GM23338 (cell line): ENCODE data around the gene TBC1D12. TPM values are rescaled to one million over a fixed set of nuclear protein-coding genes. Genes with fewer than 3 reads are reported as not detected.

Experiments
- ATAC-seq: fragments of 200-7000 bp; cut with Tn5 transposase; 3 replicates; pipeline ENCODE4 v1.9.1; 2020
- DNase-seq: peaks from one replicate; pipeline ENCODE4 v3.0.0-alpha.2; 2015; ENCODE audit warnings: low spot score
- H2AFZ ChIP-seq: fragments of 200-600 bp; sonication (generic); 2 replicates; pipeline ENCODE4 v1.8.0; 2016; ENCODE audit warnings: antibody characterized with exemption, mild to moderate bottlenecking, moderate library complexity
- H3F3A ChIP-seq: fragments of 200-600 bp; sonication (generic); replicated peaks from 2 replicates; pipeline ENCODE4 v1.8.0; 2017; ENCODE audit warnings: antibody characterized with exemption, mixed run types, low read depth
- H3K27ac ChIP-seq: fragments of 200-600 bp; sonication (generic); 2 replicates; pipeline ENCODE4 v1.6.1; 2016; ENCODE audit warnings: low read depth
- H3K27me3 ChIP-seq: fragments of 200-600 bp; sonication (generic); 2 replicates; pipeline ENCODE4 v1.8.0; 2016; ENCODE audit warnings: mild to moderate bottlenecking, mixed run types, moderate library complexity; ENCODE audit not compliant: insufficient read depth
- H3K36me3 ChIP-seq: fragments of 200-600 bp; sonication (generic); 2 replicates; pipeline ENCODE4 v1.8.0; 2016; ENCODE audit warnings: mild to moderate bottlenecking; ENCODE audit not compliant: insufficient read depth
- H3K4me1 ChIP-seq: fragments of 200-600 bp; sonication (generic); 2 replicates; pipeline ENCODE4 v1.8.0; 2016; ENCODE audit warnings: mild to moderate bottlenecking, moderate library complexity; ENCODE audit not compliant: insufficient read depth
- H3K4me2 ChIP-seq: fragments of 200-600 bp; sonication (generic); 2 replicates; pipeline ENCODE4 v1.7.1; 2017; ENCODE audit warnings: mixed run types
- H3K4me3 ChIP-seq: fragments of 200-600 bp; sonication (generic); 2 replicates; pipeline ENCODE4 v1.6.1; 2016; ENCODE audit warnings: mixed run types
- H3K79me2 ChIP-seq: fragments of 200-600 bp; sonication (generic); replicated peaks from 2 replicates; pipeline ENCODE4 v1.8.0; 2017; ENCODE audit warnings: mild to moderate bottlenecking; ENCODE audit not compliant: insufficient read depth
- H3K9me2 ChIP-seq: fragments of 200-600 bp; sonication (generic); 2 replicates; pipeline ENCODE4 v1.8.0; 2017; ENCODE audit not compliant: insufficient read depth
- H4K20me1 ChIP-seq: fragments of 200-600 bp; sonication (generic); replicated peaks from 2 replicates; pipeline ENCODE4 v1.8.0; 2017; ENCODE audit warnings: mild to moderate bottlenecking; ENCODE audit not compliant: insufficient read depth
- H3K27ac Mint-ChIP-seq: 2 replicates; pipeline ENCODE4 v1.8.0; 2020; ENCODE audit warnings: inconsistent platforms, mild to moderate bottlenecking, moderate library complexity, mixed read lengths
- H3K27me3 Mint-ChIP-seq: 3 replicates; pipeline ENCODE4 v1.8.0; 2022; ENCODE audit warnings: low read depth, mild to moderate bottlenecking, moderate library complexity, mixed read lengths, inconsistent platforms; ENCODE audit not compliant: insufficient read depth, poor library complexity
- H3K36me3 Mint-ChIP-seq: 3 replicates; pipeline ENCODE4 v1.8.0; 2021; ENCODE audit warnings: low read depth, mild to moderate bottlenecking, inconsistent platforms, moderate library complexity, mixed read lengths
- H3K4me1 Mint-ChIP-seq: 3 replicates; pipeline ENCODE4 v1.8.0; 2020; ENCODE audit warnings: mild to moderate bottlenecking, inconsistent platforms, mixed read lengths
- H3K4me3 Mint-ChIP-seq: 3 replicates; pipeline ENCODE4 v1.8.0; 2021; ENCODE audit warnings: moderate library complexity, mild to moderate bottlenecking, inconsistent platforms, mixed read lengths
- H3K9me3 Mint-ChIP-seq: 3 replicates; pipeline ENCODE4 v1.8.0; 2020; ENCODE audit warnings: moderate library complexity, mild to moderate bottlenecking, inconsistent platforms, mixed read lengths
- CREB1 ChIP-seq: fragments of 250-450 bp; sonication (Bioruptor Pico); IDR thresholded peaks from 2 replicates; pipeline ENCODE4 v1.5.0; 2020; ENCODE audit warnings: low read depth, mild to moderate bottlenecking, moderate library complexity
- CTCF ChIP-seq, 2 experiments: fragments of 200-600 bp in 1 of 2; sonication (generic) in 1 of 2; conservative IDR thresholded peaks; 2 replicates each; pipeline versions ENCODE4 v1.5.1 to v1.6.1; 2016 to 2017; ENCODE audit warnings: antibody characterized with exemption in 2 of 2, low read depth in 2 of 2, mild to moderate bottlenecking in 2 of 2, moderate library complexity in 1 of 2
- EZH2 ChIP-seq: fragments of 200-600 bp; sonication (generic); IDR thresholded peaks from one replicate; pipeline ENCODE4 v1.8.0; 2017; ENCODE audit warnings: antibody characterized with exemption, mild to moderate bottlenecking, low read depth; ENCODE audit not compliant: unreplicated experiment
- EZH2phosphoT487 ChIP-seq: fragments of 200-600 bp; sonication (generic); IDR thresholded peaks from one replicate; pipeline ENCODE4 v1.8.1; 2018; ENCODE audit warnings: antibody characterized with exemption; ENCODE audit not compliant: unreplicated experiment
- JUNB ChIP-seq: IDR thresholded peaks from one replicate; pipeline ENCODE4 v1.6.1; 2016; ENCODE audit warnings: antibody characterized with exemption; ENCODE audit not compliant: unreplicated experiment
- NANOG ChIP-seq: IDR thresholded peaks from 2 replicates; pipeline ENCODE4 v1.6.1; 2016; ENCODE audit warnings: antibody characterized with exemption, borderline replicate concordance
- POLR2AphosphoS5 ChIP-seq: IDR thresholded peaks from 2 replicates; pipeline ENCODE4 v1.6.1; 2016; ENCODE audit warnings: antibody characterized with exemption, low read depth
- STAT1 ChIP-seq: IDR thresholded peaks from one replicate; pipeline ENCODE4 v1.6.1; 2016; ENCODE audit warnings: antibody characterized with exemption; ENCODE audit not compliant: unreplicated experiment
- ZNF114 ChIP-seq: fragments of 250-450 bp; sonication (Bioruptor Pico); IDR thresholded peaks from 2 replicates; pipeline ENCODE4 v1.5.0; 2020; ENCODE audit warnings: mild to moderate bottlenecking, moderate library complexity
- ZNF331 ChIP-seq: fragments of 250-450 bp; sonication (Bioruptor Pico); IDR thresholded peaks from 2 replicates; pipeline ENCODE4 v1.5.0; 2020; ENCODE audit warnings: low read depth, mild to moderate bottlenecking, moderate library complexity
- polyA plus RNA-seq: library from polyadenylated mRNA; unstranded; fragments of >200 nt; fragmentation: Nextera tagmentation; extraction: Ambion mirVana; gene quantifications from 2 replicates; pipeline ENCODE4 v1.2.1, GENCODE V29; 2016
- total RNA-seq: library from RNA; depleted of rRNA; stranded (reverse); fragments of >200 nt; shearing (Covaris generic); gene quantifications from 2 replicates; pipeline ENCODE4 v1.2.3, GENCODE V29; 2014
- TF ChIP-seq, protein P1 (sequence below): fragments of 250-450 bp; sonication (Bioruptor Pico); IDR thresholded peaks from 2 replicates; pipeline ENCODE4 v1.5.0; 2020; ENCODE audit warnings: mild to moderate bottlenecking, moderate library complexity
- TF ChIP-seq, protein P2 (sequence below): IDR thresholded peaks from 2 replicates; pipeline ENCODE4 v1.6.1; 2016; ENCODE audit warnings: antibody characterized with exemption
- TF ChIP-seq, protein P3 (sequence below): IDR thresholded peaks from one replicate; pipeline ENCODE4 v1.6.1; 2018; ENCODE audit warnings: antibody characterized with exemption; ENCODE audit not compliant: unreplicated experiment

The TBC1D12 gene
- total and polyA plus RNA-seq, 2 experiments from 2014 or later: 2.3 to 3.6 TPM

GRCh38 chr10:94459385-94459784 lies 57.0 kb downstream of the TBC1D12 start:
- no peak overlapping the region for H2AFZ ChIP-seq
- H3K36me3 ChIP-seq: no peaks in the 10 kb centered on the region
- no peaks in the 10 kb centered on the region for H3K4me1 Mint-ChIP-seq
- DNase-seq: no peak
- no peak overlapping the region for H3K4me2 ChIP-seq
- H3K9me3 Mint-ChIP-seq: peaks cover 24% of the 10 kb centered on the region
- no peaks in the 10 kb centered on the region for H3K79me2 ChIP-seq
- H3F3A ChIP-seq: no peaks in the 10 kb centered on the region
- H3K27me3 Mint-ChIP-seq: peaks cover 1% of the 10 kb centered on the region
- no peaks in the 10 kb centered on the region for H3K27me3 ChIP-seq
- no peak overlapping the region for H3K4me3 ChIP-seq
- ATAC-seq: no peak
- no peak overlapping the region for H3K27ac ChIP-seq
- H3K4me3 Mint-ChIP-seq: no peak overlapping the region
- H3K36me3 Mint-ChIP-seq: peaks cover 16% of the 10 kb centered on the region; the same call in 2 of the 3 replicates
- no peaks in the 10 kb centered on the region for H4K20me1 ChIP-seq
- no peak for TF ChIP-seq ZNF331 (CRISPR knock-in tag)
- TF ChIP-seq, protein P1, sequence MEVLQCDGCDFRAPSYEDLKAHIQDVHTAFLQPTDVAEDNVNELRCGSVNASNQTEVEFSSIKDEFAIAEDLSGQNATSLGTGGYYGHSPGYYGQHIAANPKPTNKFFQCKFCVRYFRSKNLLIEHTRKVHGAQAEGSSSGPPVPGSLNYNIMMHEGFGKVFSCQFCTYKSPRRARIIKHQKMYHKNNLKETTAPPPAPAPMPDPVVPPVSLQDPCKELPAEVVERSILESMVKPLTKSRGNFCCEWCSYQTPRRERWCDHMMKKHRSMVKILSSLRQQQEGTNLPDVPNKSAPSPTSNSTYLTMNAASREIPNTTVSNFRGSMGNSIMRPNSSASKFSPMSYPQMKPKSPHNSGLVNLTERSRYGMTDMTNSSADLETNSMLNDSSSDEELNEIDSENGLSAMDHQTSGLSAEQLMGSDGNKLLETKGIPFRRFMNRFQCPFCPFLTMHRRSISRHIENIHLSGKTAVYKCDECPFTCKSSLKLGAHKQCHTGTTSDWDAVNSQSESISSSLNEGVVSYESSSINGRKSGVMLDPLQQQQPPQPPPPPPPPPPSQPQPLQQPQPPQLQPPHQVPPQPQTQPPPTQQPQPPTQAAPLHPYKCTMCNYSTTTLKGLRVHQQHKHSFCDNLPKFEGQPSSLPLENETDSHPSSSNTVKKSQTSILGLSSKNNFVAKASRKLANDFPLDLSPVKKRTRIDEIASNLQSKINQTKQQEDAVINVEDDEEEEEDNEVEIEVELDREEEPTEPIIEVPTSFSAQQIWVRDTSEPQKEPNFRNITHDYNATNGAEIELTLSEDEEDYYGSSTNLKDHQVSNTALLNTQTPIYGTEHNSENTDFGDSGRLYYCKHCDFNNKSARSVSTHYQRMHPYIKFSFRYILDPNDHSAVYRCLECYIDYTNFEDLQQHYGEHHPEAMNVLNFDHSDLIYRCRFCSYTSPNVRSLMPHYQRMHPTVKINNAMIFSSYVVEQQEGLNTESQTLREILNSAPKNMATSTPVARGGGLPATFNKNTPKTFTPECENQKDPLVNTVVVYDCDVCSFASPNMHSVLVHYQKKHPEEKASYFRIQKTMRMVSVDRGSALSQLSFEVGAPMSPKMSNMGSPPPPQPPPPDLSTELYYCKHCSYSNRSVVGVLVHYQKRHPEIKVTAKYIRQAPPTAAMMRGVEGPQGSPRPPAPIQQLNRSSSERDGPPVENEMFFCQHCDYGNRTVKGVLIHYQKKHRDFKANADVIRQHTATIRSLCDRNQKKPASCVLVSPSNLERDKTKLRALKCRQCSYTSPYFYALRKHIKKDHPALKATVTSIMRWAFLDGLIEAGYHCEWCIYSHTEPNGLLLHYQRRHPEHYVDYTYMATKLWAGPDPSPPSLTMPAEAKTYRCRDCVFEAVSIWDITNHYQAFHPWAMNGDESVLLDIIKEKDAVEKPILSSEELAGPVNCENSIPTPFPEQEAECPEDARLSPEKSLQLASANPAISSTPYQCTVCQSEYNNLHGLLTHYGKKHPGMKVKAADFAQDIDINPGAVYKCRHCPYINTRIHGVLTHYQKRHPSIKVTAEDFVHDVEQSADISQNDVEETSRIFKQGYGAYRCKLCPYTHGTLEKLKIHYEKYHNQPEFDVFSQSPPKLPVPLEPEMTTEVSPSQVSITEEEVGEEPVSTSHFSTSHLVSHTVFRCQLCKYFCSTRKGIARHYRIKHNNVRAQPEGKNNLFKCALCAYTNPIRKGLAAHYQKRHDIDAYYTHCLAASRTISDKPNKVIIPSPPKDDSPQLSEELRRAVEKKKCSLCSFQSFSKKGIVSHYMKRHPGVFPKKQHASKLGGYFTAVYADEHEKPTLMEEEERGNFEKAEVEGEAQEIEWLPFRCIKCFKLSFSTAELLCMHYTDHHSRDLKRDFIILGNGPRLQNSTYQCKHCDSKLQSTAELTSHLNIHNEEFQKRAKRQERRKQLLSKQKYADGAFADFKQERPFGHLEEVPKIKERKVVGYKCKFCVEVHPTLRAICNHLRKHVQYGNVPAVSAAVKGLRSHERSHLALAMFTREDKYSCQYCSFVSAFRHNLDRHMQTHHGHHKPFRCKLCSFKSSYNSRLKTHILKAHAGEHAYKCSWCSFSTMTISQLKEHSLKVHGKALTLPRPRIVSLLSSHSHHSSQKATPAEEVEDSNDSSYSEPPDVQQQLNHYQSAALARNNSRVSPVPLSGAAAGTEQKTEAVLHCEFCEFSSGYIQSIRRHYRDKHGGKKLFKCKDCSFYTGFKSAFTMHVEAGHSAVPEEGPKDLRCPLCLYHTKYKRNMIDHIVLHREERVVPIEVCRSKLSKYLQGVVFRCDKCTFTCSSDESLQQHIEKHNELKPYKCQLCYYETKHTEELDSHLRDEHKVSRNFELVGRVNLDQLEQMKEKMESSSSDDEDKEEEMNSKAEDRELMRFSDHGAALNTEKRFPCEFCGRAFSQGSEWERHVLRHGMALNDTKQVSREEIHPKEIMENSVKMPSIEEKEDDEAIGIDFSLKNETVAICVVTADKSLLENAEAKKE (CRISPR knock-in tag): no peak
- TF ChIP-seq CREB1 (CRISPR knock-in tag): no peak
- TF ChIP-seq EZH2: no peak
- no peak for TF ChIP-seq CTCF (conservative IDR thresholded peaks at IDR 0.05; ENCODE audit: low read depth in 2 of 2)
- TF ChIP-seq STAT1: no peak
- no peak for TF ChIP-seq JUNB
- no peak for TF ChIP-seq NANOG
- TF ChIP-seq, protein P2, sequence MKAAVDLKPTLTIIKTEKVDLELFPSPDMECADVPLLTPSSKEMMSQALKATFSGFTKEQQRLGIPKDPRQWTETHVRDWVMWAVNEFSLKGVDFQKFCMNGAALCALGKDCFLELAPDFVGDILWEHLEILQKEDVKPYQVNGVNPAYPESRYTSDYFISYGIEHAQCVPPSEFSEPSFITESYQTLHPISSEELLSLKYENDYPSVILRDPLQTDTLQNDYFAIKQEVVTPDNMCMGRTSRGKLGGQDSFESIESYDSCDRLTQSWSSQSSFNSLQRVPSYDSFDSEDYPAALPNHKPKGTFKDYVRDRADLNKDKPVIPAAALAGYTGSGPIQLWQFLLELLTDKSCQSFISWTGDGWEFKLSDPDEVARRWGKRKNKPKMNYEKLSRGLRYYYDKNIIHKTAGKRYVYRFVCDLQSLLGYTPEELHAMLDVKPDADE: no peak
- TF ChIP-seq, protein P3, sequence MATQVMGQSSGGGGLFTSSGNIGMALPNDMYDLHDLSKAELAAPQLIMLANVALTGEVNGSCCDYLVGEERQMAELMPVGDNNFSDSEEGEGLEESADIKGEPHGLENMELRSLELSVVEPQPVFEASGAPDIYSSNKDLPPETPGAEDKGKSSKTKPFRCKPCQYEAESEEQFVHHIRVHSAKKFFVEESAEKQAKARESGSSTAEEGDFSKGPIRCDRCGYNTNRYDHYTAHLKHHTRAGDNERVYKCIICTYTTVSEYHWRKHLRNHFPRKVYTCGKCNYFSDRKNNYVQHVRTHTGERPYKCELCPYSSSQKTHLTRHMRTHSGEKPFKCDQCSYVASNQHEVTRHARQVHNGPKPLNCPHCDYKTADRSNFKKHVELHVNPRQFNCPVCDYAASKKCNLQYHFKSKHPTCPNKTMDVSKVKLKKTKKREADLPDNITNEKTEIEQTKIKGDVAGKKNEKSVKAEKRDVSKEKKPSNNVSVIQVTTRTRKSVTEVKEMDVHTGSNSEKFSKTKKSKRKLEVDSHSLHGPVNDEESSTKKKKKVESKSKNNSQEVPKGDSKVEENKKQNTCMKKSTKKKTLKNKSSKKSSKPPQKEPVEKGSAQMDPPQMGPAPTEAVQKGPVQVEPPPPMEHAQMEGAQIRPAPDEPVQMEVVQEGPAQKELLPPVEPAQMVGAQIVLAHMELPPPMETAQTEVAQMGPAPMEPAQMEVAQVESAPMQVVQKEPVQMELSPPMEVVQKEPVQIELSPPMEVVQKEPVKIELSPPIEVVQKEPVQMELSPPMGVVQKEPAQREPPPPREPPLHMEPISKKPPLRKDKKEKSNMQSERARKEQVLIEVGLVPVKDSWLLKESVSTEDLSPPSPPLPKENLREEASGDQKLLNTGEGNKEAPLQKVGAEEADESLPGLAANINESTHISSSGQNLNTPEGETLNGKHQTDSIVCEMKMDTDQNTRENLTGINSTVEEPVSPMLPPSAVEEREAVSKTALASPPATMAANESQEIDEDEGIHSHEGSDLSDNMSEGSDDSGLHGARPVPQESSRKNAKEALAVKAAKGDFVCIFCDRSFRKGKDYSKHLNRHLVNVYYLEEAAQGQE: no peak
- TF ChIP-seq EZH2phosphoT487: no peak
- TF ChIP-seq ZNF114 (CRISPR knock-in tag): no peak
- TF ChIP-seq POLR2AphosphoS5: no peak
- no peaks in the 10 kb centered on the region for H3K4me1 ChIP-seq
- no peak overlapping the region for H3K27ac Mint-ChIP-seq
- H3K9me2 ChIP-seq: no peaks in the 10 kb centered on the region
